Testis (tissue), 2 donors: ENCODE measurements around the gene HS2ST1.

Source experiments
- POLR2A ChIP-seq: fragments of 450-650 bp; IDR thresholded peaks from one replicate; pipeline ENCODE4 v1.6.1; 2017; ENCODE audit warnings: antibody characterized with exemption, mild to moderate bottlenecking, moderate library complexity
- TF ChIP-seq, protein P1 (sequence below), 3 experiments: fragments of 450-650 bp in 2 of 3; fragments of 200-600 bp in 1 of 3; sonication (generic) in 1 of 3; IDR thresholded peaks; one replicate each; pipeline ENCODE4 v1.5.1; 2016 to 2019; ENCODE audit warnings: antibody characterized with exemption in 3 of 3, mild to moderate bottlenecking in 2 of 3, moderate library complexity in 1 of 3

DNA sequence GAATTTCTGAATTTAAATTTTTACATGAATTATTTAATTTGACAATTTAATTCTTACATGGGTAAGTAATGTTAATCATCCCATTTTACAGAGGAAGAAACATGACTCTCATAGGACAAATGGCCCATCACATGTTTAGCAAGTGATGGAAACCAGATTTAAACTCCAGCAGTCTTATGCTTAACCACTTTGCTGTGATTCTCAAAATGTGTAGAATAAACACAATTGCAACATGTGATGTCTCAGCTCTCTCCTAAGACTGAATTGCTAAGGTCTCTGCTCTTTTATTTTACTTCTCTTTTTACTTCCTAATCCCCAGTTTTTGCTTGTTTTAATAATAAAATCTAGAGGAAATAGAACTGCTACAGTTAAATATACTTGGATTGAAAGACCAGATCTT is 42.8 kb downstream of the HS2ST1 start:
- TF ChIP-seq, protein P1, sequence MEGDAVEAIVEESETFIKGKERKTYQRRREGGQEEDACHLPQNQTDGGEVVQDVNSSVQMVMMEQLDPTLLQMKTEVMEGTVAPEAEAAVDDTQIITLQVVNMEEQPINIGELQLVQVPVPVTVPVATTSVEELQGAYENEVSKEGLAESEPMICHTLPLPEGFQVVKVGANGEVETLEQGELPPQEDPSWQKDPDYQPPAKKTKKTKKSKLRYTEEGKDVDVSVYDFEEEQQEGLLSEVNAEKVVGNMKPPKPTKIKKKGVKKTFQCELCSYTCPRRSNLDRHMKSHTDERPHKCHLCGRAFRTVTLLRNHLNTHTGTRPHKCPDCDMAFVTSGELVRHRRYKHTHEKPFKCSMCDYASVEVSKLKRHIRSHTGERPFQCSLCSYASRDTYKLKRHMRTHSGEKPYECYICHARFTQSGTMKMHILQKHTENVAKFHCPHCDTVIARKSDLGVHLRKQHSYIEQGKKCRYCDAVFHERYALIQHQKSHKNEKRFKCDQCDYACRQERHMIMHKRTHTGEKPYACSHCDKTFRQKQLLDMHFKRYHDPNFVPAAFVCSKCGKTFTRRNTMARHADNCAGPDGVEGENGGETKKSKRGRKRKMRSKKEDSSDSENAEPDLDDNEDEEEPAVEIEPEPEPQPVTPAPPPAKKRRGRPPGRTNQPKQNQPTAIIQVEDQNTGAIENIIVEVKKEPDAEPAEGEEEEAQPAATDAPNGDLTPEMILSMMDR (IDR thresholded peaks at IDR 0.05): no peak
- no peak for TF ChIP-seq POLR2A
